Measurements from ENCODE around the gene FANCC.

GRCh38 chr9:95140821-95141220 is 176.7 kb downstream of the FANCC start:
- TF ChIP-seq EZH2 (IDR thresholded peaks at IDR 0.05; ENCODE audit: insufficient read depth, low read length) (no peak), CTCF (IDR thresholded peaks at IDR 0.05; ENCODE audit: insufficient read depth, low read depth, low read length) (no peak)
